ENCODE data around the gene RUBCNL. TPM values are rescaled to one million over a fixed set of nuclear protein-coding genes. Genes with fewer than 3 reads are reported as not detected.

The RUBCNL gene
- total RNA-seq, 1 experiment from 2014 or later = 1.9 TPM

- TF ChIP-seq USF2 (CRISPR knock-in tag; IDR thresholded peaks at IDR 0.05) = no peak
- TF ChIP-seq ZNF396 (CRISPR knock-in tag; IDR thresholded peaks at IDR 0.05; ENCODE audit: borderline replicate concordance) = no peak
- TF ChIP-seq EMX1 (CRISPR knock-in tag; IDR thresholded peaks at IDR 0.05) = no peak
- TF ChIP-seq OVOL2 (CRISPR knock-in tag; IDR thresholded peaks at IDR 0.05; ENCODE audit: borderline replicate concordance) = no peak
- no peak for TF ChIP-seq TCF7 (CRISPR knock-in tag; IDR thresholded peaks at IDR 0.05; ENCODE audit: low read depth)
- TF ChIP-seq ZNF671 (CRISPR knock-in tag; IDR thresholded peaks at IDR 0.05) = no peak
These were observed 59.8 kb downstream of the RUBCNL start (continued) for GRCh38 chr13:46327246-46327645.

DNA sequence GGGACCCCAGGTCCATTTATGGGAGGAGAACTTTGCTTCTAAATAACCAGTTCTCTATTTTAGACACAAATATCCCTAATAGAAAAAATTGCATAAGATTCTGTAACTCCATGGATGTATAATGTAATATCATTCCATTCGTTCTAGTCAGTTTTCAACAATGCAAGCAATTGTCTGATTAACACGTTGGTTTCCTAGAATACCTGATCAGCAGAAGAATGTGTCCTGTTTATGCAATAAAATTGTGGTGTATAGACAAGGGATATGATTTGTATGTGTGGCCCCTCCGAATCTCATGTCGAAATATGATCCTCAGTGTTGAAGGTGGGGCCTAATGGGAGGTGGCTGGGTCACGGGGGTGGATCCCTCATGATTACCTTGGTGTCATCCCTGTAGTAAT lies 62.1 kb downstream of the RUBCNL start:
- H3K27ac Mint-ChIP-seq = no peak overlapping the region
- POLR2A ChIA-PET = no interaction called here
- CTCF ChIA-PET = no interaction called here
- H3K27me3 Mint-ChIP-seq (ENCODE audit: low read depth) = peaks cover 14% of the 10 kb centered on the region
- no peak for DNase-seq (ENCODE audit: low spot score)
- H3K4me1 Mint-ChIP-seq = 0 out of 2 replicates have a peak, but pooled peaks cover 3% of the 10 kb centered on the region
- no peak for ATAC-seq
- TF ChIP-seq, protein P1, sequence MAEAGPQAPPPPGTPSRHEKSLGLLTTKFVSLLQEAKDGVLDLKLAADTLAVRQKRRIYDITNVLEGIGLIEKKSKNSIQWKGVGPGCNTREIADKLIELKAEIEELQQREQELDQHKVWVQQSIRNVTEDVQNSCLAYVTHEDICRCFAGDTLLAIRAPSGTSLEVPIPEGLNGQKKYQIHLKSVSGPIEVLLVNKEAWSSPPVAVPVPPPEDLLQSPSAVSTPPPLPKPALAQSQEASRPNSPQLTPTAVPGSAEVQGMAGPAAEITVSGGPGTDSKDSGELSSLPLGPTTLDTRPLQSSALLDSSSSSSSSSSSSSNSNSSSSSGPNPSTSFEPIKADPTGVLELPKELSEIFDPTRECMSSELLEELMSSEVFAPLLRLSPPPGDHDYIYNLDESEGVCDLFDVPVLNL (CRISPR knock-in tag; IDR thresholded peaks at IDR 0.05; ENCODE audit: borderline replicate concordance, low read depth) = no peak
- TF ChIP-seq IRF1 (CRISPR knock-in tag; IDR thresholded peaks at IDR 0.05) = no peak
- no peak for TF ChIP-seq CREM (CRISPR knock-in tag; IDR thresholded peaks at IDR 0.05)
- no peak for TF ChIP-seq MYBL2 (CRISPR knock-in tag; IDR thresholded peaks at IDR 0.05)
- no peak for TF ChIP-seq ZNF263 (CRISPR knock-in tag; IDR thresholded peaks at IDR 0.05; ENCODE audit: low read depth)
- no peak for TF ChIP-seq KAT7 (CRISPR knock-in tag; IDR thresholded peaks at IDR 0.05; ENCODE audit: borderline replicate concordance)
- TF ChIP-seq NR2C2 (CRISPR knock-in tag; IDR thresholded peaks at IDR 0.05) = no peak
- no peak for TF ChIP-seq SMAD4 (CRISPR knock-in tag; IDR thresholded peaks at IDR 0.05)
- TF ChIP-seq, protein P2, sequence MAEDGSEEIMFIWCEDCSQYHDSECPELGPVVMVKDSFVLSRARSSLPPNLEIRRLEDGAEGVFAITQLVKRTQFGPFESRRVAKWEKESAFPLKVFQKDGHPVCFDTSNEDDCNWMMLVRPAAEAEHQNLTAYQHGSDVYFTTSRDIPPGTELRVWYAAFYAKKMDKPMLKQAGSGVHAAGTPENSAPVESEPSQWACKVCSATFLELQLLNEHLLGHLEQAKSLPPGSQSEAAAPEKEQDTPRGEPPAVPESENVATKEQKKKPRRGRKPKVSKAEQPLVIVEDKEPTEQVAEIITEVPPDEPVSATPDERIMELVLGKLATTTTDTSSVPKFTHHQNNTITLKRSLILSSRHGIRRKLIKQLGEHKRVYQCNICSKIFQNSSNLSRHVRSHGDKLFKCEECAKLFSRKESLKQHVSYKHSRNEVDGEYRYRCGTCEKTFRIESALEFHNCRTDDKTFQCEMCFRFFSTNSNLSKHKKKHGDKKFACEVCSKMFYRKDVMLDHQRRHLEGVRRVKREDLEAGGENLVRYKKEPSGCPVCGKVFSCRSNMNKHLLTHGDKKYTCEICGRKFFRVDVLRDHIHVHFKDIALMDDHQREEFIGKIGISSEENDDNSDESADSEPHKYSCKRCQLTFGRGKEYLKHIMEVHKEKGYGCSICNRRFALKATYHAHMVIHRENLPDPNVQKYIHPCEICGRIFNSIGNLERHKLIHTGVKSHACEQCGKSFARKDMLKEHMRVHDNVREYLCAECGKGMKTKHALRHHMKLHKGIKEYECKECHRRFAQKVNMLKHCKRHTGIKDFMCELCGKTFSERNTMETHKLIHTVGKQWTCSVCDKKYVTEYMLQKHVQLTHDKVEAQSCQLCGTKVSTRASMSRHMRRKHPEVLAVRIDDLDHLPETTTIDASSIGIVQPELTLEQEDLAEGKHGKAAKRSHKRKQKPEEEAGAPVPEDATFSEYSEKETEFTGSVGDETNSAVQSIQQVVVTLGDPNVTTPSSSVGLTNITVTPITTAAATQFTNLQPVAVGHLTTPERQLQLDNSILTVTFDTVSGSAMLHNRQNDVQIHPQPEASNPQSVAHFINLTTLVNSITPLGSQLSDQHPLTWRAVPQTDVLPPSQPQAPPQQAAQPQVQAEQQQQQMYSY (CRISPR knock-in tag; IDR thresholded peaks at IDR 0.05) = no peak
- no peak for TF ChIP-seq FOXP1 (CRISPR knock-in tag; IDR thresholded peaks at IDR 0.05; ENCODE audit: borderline replicate concordance)
- TF ChIP-seq IRF2 (CRISPR knock-in tag; IDR thresholded peaks at IDR 0.05; ENCODE audit: borderline replicate concordance, low read depth) = no peak
- TF ChIP-seq, protein P3, sequence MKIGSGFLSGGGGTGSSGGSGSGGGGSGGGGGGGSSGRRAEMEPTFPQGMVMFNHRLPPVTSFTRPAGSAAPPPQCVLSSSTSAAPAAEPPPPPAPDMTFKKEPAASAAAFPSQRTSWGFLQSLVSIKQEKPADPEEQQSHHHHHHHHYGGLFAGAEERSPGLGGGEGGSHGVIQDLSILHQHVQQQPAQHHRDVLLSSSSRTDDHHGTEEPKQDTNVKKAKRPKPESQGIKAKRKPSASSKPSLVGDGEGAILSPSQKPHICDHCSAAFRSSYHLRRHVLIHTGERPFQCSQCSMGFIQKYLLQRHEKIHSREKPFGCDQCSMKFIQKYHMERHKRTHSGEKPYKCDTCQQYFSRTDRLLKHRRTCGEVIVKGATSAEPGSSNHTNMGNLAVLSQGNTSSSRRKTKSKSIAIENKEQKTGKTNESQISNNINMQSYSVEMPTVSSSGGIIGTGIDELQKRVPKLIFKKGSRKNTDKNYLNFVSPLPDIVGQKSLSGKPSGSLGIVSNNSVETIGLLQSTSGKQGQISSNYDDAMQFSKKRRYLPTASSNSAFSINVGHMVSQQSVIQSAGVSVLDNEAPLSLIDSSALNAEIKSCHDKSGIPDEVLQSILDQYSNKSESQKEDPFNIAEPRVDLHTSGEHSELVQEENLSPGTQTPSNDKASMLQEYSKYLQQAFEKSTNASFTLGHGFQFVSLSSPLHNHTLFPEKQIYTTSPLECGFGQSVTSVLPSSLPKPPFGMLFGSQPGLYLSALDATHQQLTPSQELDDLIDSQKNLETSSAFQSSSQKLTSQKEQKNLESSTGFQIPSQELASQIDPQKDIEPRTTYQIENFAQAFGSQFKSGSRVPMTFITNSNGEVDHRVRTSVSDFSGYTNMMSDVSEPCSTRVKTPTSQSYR (CRISPR knock-in tag; IDR thresholded peaks at IDR 0.05) = no peak
- no peak for TF ChIP-seq ZBTB43 (CRISPR knock-in tag; IDR thresholded peaks at IDR 0.05)
- no peak overlapping the region for H3K4me3 Mint-ChIP-seq
- no peaks in the 10 kb centered on the region for H3K9me3 Mint-ChIP-seq
- no peaks in the 10 kb centered on the region for H3K36me3 Mint-ChIP-seq

All from WTC11 (cell line).